GM10847 (cell line): ENCODE results near the gene COPG2.

Experiments used
- POLR2A ChIP-seq: IDR thresholded peaks from 2 replicates; pipeline ENCODE4 v1.6.1; 2011; ENCODE audit not compliant: insufficient read length; ENCODE audit errors: extremely low read depth

Gene COPG2

GRCh38 chr7:130667593-130668257 is 823 bp downstream of the COPG2 start:
- TF ChIP-seq POLR2A = no peak

GRCh38 chr7:130662426-130662825 is 6.1 kb downstream of the COPG2 start:
- TF ChIP-seq POLR2A = no peak

DNA sequence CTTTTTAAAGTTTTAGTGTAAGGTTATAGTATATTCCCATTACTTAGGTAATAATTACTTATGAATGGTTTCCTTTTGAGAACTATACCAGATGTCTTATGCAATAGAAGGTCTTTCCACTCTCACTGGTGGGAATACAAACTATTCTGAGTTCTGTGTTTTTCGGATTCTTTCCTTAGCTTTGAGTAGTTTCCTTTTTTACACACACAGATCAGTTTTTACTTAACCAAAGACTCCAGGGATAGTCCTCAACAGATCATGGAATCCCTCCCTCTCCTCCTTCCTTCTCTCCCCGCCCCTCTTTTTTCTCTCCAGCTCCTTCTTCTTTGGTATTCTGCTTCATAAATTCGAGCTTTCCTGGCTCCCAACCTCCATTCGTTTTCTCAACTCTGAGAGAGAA is 13.3 kb downstream of the COPG2 start:
- no peak for TF ChIP-seq POLR2A

GRCh38 chr7:130654850-130655249 is 13.7 kb downstream of the COPG2 start:
- no peak for TF ChIP-seq POLR2A

GRCh38 chr7:130650611-130651120 is 17.9 kb downstream of the COPG2 start:
- TF ChIP-seq POLR2A = no peak

- no peak for TF ChIP-seq POLR2A
Observed at GRCh38 chr7:130649004-130649790, 19.4 kb downstream of the COPG2 start.

DNA sequence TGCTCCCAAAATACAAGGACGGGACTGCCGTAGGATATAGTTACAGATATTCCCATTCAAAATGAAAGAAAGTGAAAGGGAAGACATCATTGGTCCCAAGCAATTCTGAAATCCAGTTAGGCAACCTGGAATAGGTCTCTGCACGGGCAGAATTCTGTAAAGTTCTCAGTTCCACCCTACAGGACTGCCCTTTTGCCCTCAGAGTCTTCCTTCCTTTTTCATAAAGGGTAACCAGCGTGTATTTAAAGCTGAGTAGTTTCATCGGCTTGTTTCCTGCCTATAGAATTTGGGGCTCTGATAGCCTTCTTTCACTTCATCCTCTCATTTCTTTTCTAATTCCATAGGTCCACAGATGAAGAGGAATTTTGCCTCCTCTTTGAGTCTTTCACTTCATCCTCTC is 20.0 kb downstream of the COPG2 start:
- no peak for TF ChIP-seq POLR2A

DNA sequence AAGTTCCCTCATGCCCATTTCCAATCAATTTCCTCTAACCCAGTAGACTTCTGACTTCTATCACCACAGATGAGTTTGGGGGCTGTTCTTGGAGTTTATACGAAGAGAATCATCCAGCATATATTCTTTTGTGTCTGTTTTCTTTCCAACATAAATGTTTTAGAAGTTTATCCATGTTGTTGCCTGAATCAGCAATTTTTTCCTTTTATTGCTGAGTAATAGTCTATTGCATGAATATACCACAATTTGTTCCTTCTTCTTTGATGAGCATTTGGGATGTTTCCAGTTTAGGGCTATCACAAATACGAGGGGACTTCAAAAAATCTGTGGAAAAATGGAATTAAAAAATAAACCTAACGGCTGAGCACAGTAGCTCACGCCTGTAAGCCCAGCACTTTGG is 26.2 kb downstream of the COPG2 start:
- TF ChIP-seq POLR2A = no peak

DNA sequence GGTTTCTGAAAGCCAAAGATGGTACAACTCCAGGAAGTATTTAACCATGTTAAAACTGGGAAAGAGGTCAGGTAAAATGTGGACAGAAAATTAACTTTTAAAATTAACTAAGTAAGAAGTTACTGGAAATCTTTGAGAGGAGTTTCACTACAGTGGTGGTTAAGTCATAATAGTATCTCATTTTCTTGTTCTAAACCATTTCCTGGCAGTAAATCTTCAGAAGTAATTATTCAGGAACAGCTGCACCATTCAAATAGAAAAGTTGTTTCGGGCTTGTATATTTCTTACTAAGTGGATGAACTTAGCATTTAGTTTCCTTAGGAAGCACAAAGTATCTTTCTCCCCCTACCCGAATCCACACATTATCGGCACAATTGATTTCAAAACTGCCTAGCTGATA is 27.1 kb downstream of the COPG2 start:
- no peak for TF ChIP-seq POLR2A

DNA sequence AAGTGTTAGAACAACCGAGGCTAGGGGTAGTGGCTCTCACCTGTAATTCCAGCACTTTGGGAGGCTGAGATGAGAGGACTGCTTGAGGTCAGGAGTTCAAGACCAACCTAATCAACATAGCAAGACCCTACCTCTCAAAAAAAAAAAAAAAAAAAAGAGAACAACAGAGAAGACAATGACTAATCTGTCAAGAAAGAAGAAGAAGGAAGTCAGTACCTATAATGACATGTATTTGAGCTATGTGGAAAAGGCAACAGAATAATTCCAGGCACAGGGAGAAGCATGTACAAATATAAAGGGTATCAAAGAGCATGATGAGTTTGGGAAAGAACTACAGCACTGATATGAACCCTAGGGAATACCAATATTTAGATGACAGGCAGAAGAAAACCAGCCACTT is 27.5 kb downstream of the COPG2 start:
- TF ChIP-seq POLR2A = no peak

- TF ChIP-seq POLR2A = no peak
Observed at GRCh38 chr7:130639388-130639787, 29.2 kb downstream of the COPG2 start.

- no peak for TF ChIP-seq POLR2A
Observed at GRCh38 chr7:130632111-130632510, 36.4 kb downstream of the COPG2 start.

DNA sequence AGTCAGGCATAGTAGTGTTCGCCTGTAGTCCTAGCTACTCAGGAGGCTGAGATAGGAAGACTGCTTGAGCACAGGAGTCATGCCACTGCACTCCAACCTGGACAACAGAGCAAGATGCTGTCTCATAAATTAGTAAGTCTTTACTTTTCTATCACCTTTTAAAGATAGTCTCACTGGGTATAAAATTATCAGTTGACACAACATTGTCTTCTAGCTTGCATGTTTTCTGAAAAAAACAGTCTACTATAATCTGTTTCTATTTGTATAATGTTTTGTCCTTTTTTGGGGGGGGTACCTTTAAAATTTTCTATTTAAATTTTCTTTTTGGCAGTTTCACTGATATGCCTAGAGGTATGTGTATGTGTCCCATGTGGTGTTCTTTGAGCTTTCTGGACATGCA is 39.6 kb downstream of the COPG2 start:
- TF ChIP-seq POLR2A = no peak

DNA sequence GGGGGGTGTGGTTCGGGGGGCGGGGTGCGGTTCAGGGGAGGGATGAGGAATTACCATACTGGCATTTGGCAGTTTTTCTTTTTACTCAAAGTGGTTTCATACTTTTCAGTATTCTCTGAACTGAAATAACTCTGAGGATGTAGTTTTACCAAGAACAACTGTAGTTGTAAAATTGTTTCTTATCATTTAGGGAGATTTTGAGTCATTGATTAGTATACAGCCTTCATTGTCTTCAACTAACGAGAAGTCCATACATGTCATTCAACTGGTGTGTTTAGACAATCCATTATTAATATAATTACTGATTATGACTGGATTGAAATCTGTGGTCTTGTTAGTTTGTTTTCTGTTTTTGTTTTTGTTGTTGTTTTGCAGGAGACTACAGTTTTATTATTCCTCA is 40.8 kb downstream of the COPG2 start:
- no peak for TF ChIP-seq POLR2A

DNA sequence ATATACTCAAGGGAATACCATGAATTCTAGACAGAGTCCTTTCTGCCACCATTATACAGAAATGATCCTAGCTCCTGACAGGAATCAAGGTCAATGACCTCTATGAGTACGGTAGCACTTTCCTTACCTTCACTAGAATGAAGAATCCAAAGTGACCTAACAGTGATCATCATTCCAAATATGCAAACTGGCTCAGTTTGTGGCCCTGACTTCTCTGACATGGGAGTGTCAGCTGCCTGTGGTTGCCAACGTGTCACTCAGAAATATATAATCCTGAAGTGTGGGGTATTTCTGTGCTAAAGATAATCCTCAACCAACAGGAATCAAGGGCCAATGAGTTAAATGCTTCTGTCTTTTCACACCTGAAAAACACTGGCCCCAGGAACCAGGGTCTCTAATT is 45.7 kb downstream of the COPG2 start:
- TF ChIP-seq POLR2A = no peak

DNA sequence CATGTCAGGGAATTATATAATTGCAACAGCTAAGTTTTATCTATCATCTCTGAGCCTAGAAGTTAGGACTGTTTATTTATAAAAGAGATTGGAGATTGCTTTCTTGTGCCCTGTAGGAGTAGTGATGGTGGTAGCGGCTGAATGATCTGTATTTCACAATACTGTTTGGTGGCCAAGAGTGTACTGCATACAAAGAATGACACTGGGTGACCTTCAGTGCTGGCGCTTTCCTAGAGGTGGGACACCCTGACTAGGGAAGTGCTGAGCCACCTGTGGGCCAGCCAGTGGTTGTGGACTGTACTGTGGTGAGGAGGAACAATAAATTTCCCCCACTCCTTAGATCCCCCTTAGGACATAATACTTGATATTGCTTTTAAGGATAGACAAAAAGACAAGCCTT is 53.0 kb downstream of the COPG2 start:
- no peak for TF ChIP-seq POLR2A
